GM12875 (cell line): ENCODE measurements around the gene FUT8.

Experiments
- H3K4me3 ChIP-seq: one replicate; pipeline ENCODE4 v1.5.1; 2011; ENCODE audit warnings: low read depth, low read length, control low read depth
- CTCF ChIP-seq: IDR thresholded peaks from 2 replicates; pipeline ENCODE4 v1.5.1; 2011; ENCODE audit warnings: low read depth, mild to moderate bottlenecking, control low read depth, inconsistent platforms, low read length, moderate library complexity, borderline replicate concordance; ENCODE audit not compliant: insufficient read depth

The FUT8 gene

GRCh38 chr14:65755331-65755730 is 342.8 kb downstream of the FUT8 start:
- H3K4me3 ChIP-seq: no peak overlapping the region
- no peak for TF ChIP-seq CTCF

- no peak for TF ChIP-seq CTCF
Measured at GRCh38 chr14:65756880-65757279, 344.4 kb downstream of the FUT8 start.

GRCh38 chr14:65769151-65769550 is 356.6 kb downstream of the FUT8 start:
- no peak for TF ChIP-seq CTCF

More at GRCh38 chr14:65756880-65757279, 344.4 kb downstream of the FUT8 start:
- H3K4me3 ChIP-seq: no peak overlapping the region

GRCh38 chr14:65770681-65771080 is 358.2 kb downstream of the FUT8 start:
- TF ChIP-seq CTCF: no peak

More at GRCh38 chr14:65769151-65769550, 356.6 kb downstream of the FUT8 start:
- H3K4me3 ChIP-seq: no peak overlapping the region

GRCh38 chr14:65771271-65771670 is 358.7 kb downstream of the FUT8 start:
- H3K4me3 ChIP-seq: no peak overlapping the region
- no peak for TF ChIP-seq CTCF

More at GRCh38 chr14:65770681-65771080, 358.2 kb downstream of the FUT8 start:
- H3K4me3 ChIP-seq: no peak overlapping the region

GRCh38 chr14:65772466-65772865 is 359.9 kb downstream of the FUT8 start:
- no peak overlapping the region for H3K4me3 ChIP-seq
- TF ChIP-seq CTCF: no peak

GRCh38 chr14:65772921-65773574 is 360.5 kb downstream of the FUT8 start:
- no peak for TF ChIP-seq CTCF
- H3K4me3 ChIP-seq: no peak overlapping the region
